Measurements from ENCODE around the gene ADPGK.

Gene ADPGK

GRCh38 chr15:72787526-72787925, 4.0 kb upstream of the ADPGK start:
- DNase-seq, result no peak

- DNase-seq, result no peak
These were observed 3.3 kb upstream of the ADPGK start for GRCh38 chr15:72786676-72787345.

- DNase-seq, result no peak
These were observed 2.7 kb upstream of the ADPGK start for GRCh38 chr15:72786242-72786641.

- DNase-seq, result no peak
These were observed 2.3 kb upstream of the ADPGK start for GRCh38 chr15:72785841-72786240.

GRCh38 chr15:72785432-72785831, 1.9 kb upstream of the ADPGK start:
- no peak for DNase-seq

- DNase-seq, result no peak
These were observed 908 bp upstream of the ADPGK start for GRCh38 chr15:72784456-72784876.

GRCh38 chr15:72783004-72783639, 436 bp downstream of the ADPGK start:
- no peak for DNase-seq

- DNase-seq, result no peak
These were observed 1.1 kb downstream of the ADPGK start for GRCh38 chr15:72782274-72783003.

GRCh38 chr15:72781631-72782030, 1.9 kb downstream of the ADPGK start:
- DNase-seq, result no peak

GRCh38 chr15:72778796-72779195, 4.8 kb downstream of the ADPGK start:
- no peak for DNase-seq

- no peak for DNase-seq
These were observed 8.7 kb downstream of the ADPGK start for GRCh38 chr15:72774696-72775383.

- no peak for DNase-seq
These were observed 12.2 kb downstream of the ADPGK start for GRCh38 chr15:72771329-72771725.

- DNase-seq, result no peak
These were observed 12.8 kb downstream of the ADPGK start for GRCh38 chr15:72770673-72771328.

- DNase-seq, result no peak
These were observed 16.8 kb downstream of the ADPGK start for GRCh38 chr15:72766780-72767179.

- no peak for DNase-seq
These were observed 17.5 kb downstream of the ADPGK start for GRCh38 chr15:72766025-72766424.

GRCh38 chr15:72764656-72765055, 18.9 kb downstream of the ADPGK start:
- DNase-seq, result no peak

- DNase-seq, result no peak
These were observed 22.8 kb downstream of the ADPGK start for GRCh38 chr15:72760590-72761260.

GRCh38 chr15:72758182-72758581, 25.4 kb downstream of the ADPGK start:
- DNase-seq, result no peak

GRCh38 chr15:72754096-72754495, 29.5 kb downstream of the ADPGK start:
- DNase-seq, result no peak

- no peak for DNase-seq
These were observed 31.7 kb downstream of the ADPGK start for GRCh38 chr15:72751751-72752455.

- DNase-seq, result no peak
These were observed 33.9 kb downstream of the ADPGK start for GRCh38 chr15:72749700-72750099.

- DNase-seq, result no peak
These were observed 43.3 kb downstream of the ADPGK start for GRCh38 chr15:72740219-72740618.
